PFSK-1 (cell line): ENCODE data around the gene FIBIN.

Source experiments
- FOXP2 ChIP-seq: optimal IDR thresholded peaks from 2 replicates; pipeline ENCODE3; 2011; ENCODE audit warnings: borderline replicate concordance, control low read depth, inconsistent platforms; ENCODE audit not compliant: insufficient read depth; ENCODE audit errors: extremely low read length, extremely low read depth
- POLR2AphosphoS5 ChIP-seq: IDR thresholded peaks from 2 replicates; pipeline ENCODE4 v1.6.1; 2012; ENCODE audit warnings: low read depth, mild to moderate bottlenecking, control low read depth, low read length, moderate library complexity
- REST ChIP-seq, 2 experiments: IDR thresholded peaks; 2 replicates each; pipeline versions ENCODE4 v1.6.1 to v1.8.0; 2011 to 2012; ENCODE audit warnings: low read depth in 2 of 2, low read length in 2 of 2, control low read depth in 1 of 2, inconsistent platforms in 1 of 2, mild to moderate bottlenecking in 1 of 2, moderate library complexity in 1 of 2; ENCODE audit not compliant: insufficient read depth in 1 of 2
- TAF1 ChIP-seq: IDR thresholded peaks from 2 replicates; pipeline ENCODE4 v1.6.1; 2012; ENCODE audit warnings: low read length, control low read depth, borderline replicate concordance; ENCODE audit not compliant: insufficient read depth

DNA sequence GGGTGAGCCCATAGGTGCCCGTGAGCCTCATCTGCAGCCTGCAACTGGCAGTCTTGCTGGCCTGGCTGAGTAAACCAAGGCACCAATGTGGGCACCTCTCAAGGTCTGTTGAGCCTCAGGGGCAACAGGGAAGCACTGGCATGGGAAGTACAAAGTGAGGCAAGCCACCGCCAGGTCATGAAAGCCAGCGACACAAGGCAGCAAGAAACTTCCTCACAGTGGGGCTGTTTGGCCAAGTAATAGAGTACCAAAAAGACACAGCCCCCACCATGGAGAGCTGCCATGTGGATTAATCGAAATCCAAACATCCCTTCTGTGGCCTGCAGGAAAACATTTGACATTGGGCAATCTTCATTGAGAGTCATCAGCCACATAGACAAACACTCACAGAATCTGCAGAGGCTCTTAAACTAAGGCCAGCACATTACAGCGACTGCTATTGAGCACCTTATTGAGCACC is 43.6 kb upstream of the FIBIN start:
- no peak for TF ChIP-seq POLR2AphosphoS5
- no peak for TF ChIP-seq TAF1
- peak; percentile 66 to 89 for TF ChIP-seq REST (IDR thresholded peaks at IDR 0.05; ENCODE audit: insufficient read depth in 1 of 2, low read depth in 2 of 2, low read length in 2 of 2)
- no peak for TF ChIP-seq FOXP2
